ENCODE measurements around the gene RAD51B. TPM values are rescaled to one million over a fixed set of nuclear protein-coding genes. Genes with fewer than 3 reads are reported as not detected.

RAD51B gene
- total RNA-seq, 1 experiment from 2014 or later: 14.2 TPM

- ChIA-PET POLR2A (interaction anchor here (0.6 kb wide), 1 partner anchor 61 kb away, joined by 3 read pairs; no protein-coding TSS in a partner anchor), CTCF (interaction anchor here (0.6 to 1.0 kb wide), 4 partner anchors 84 to 334 kb away, joined by 3 to 6 read pairs (median 4); no protein-coding TSS in a partner anchor)
- Mint-ChIP-seq H3K36me3 (no peaks in the 10 kb centered on the region), H3K4me1 (peaks cover 42% of the 10 kb centered on the region), H3K9me3 (no peaks in the 10 kb centered on the region), H3K27ac (no peak overlapping the region), H3K4me3 (no peak overlapping the region), H3K27me3 (ENCODE audit: low read depth) (peaks cover 6% of the 10 kb centered on the region; the same call in 1 of the 2 replicates)
- DNase-seq (ENCODE audit: low spot score) (no peak), ATAC-seq (no peak)
- no peak for TF ChIP-seq NFE2L1 (CRISPR knock-in tag; IDR thresholded peaks at IDR 0.05)
- TF ChIP-seq ERG (CRISPR knock-in tag; IDR thresholded peaks at IDR 0.05): no peak
- no peak for TF ChIP-seq ZNF281 (CRISPR knock-in tag; IDR thresholded peaks at IDR 0.05)
- TF ChIP-seq ZNF425 (CRISPR knock-in tag; conservative IDR thresholded peaks at IDR 0.05): no peak
- TF ChIP-seq HMGA2 (CRISPR knock-in tag; IDR thresholded peaks at IDR 0.05): no peak
- no peak for TF ChIP-seq ELF4 (CRISPR knock-in tag; IDR thresholded peaks at IDR 0.05; ENCODE audit: low read depth)
- TF ChIP-seq RORB (CRISPR knock-in tag; IDR thresholded peaks at IDR 0.05): no peak
- TF ChIP-seq AFF4 (CRISPR knock-in tag; IDR thresholded peaks at IDR 0.05; ENCODE audit: borderline replicate concordance): no peak
Observed at GRCh38 chr14:68632054-68632895, 812.7 kb downstream of the RAD51B start.

GRCh38 chr14:68633131-68633991 is 813.8 kb downstream of the RAD51B start:
- TF ChIP-seq ETV6 (CRISPR knock-in tag; IDR thresholded peaks at IDR 0.05): no peak
- no peak for TF ChIP-seq NR2C2 (CRISPR knock-in tag; IDR thresholded peaks at IDR 0.05)
- TF ChIP-seq ZNF423 (CRISPR knock-in tag; IDR thresholded peaks at IDR 0.05): no peak
- TF ChIP-seq IRF2 (CRISPR knock-in tag; IDR thresholded peaks at IDR 0.05; ENCODE audit: borderline replicate concordance, low read depth): no peak
- no peak for TF ChIP-seq ELF4 (CRISPR knock-in tag; IDR thresholded peaks at IDR 0.05; ENCODE audit: low read depth)
- no peak for TF ChIP-seq NFYB (CRISPR knock-in tag; conservative IDR thresholded peaks at IDR 0.05; ENCODE audit: low read depth)
- TF ChIP-seq OVOL2 (CRISPR knock-in tag; IDR thresholded peaks at IDR 0.05; ENCODE audit: borderline replicate concordance): no peak
- TF ChIP-seq NR1H2 (CRISPR knock-in tag; IDR thresholded peaks at IDR 0.05): no peak
- no peak for TF ChIP-seq ZSCAN18 (CRISPR knock-in tag; IDR thresholded peaks at IDR 0.05)
- no peak for TF ChIP-seq HMGA2 (CRISPR knock-in tag; IDR thresholded peaks at IDR 0.05)
- CTCF ChIA-PET: interaction anchor here (1.0 kb wide), 2 partner anchors 211 to 335 kb away, joined by 3 to 4 read pairs; no protein-coding TSS in a partner anchor
- no peak overlapping the region for H3K27ac Mint-ChIP-seq
- peaks cover 36% of the 10 kb centered on the region for H3K4me1 Mint-ChIP-seq
- POLR2A ChIA-PET: interaction anchor here (1.3 kb wide), 1 partner anchor 40 kb away, joined by 3 read pairs; no protein-coding TSS in a partner anchor
- H3K4me3 Mint-ChIP-seq: no peak overlapping the region
- ATAC-seq (no peak), DNase-seq (ENCODE audit: low spot score) (no peak)
- H3K36me3 Mint-ChIP-seq: no peaks in the 10 kb centered on the region
- H3K27me3 Mint-ChIP-seq (ENCODE audit: low read depth): peaks cover 6% of the 10 kb centered on the region; the same call in 1 of the 2 replicates
- H3K9me3 Mint-ChIP-seq: no peaks in the 10 kb centered on the region
